Measurements from ENCODE around the gene ZFP90. TPM values are rescaled to one million over a fixed set of nuclear protein-coding genes. Genes with fewer than 3 reads are reported as not detected.

The ZFP90 gene
- total RNA-seq, 1 experiment from 2014 or later, result 21.8 TPM

GRCh38 chr16:68596266-68596665, 57.2 kb downstream of the ZFP90 start:
- H3K9me3 ChIP-seq (ENCODE audit: control insufficient read depth in 1 of 2, insufficient read depth in 1 of 2, low read depth in 1 of 2, low read length in 2 of 2), result no peaks in the 10 kb centered on the region
- no peaks in the 10 kb centered on the region for H3K36me3 ChIP-seq (ENCODE audit: control insufficient read depth in 1 of 2, insufficient read depth in 2 of 2, low read length in 2 of 2)
- RAD21 ChIA-PET (ENCODE audit: low non-redundant PET in 1 of 2, low total read pairs in 2 of 2, uncharacterized antibody in 2 of 2, unreplicated experiment in 2 of 2), result no interaction called here
- no peak for ATAC-seq
- no peaks in the 10 kb centered on the region for H4K20me1 ChIP-seq (ENCODE audit: insufficient read depth)
- H3K9me2 ChIP-seq (ENCODE audit: insufficient read depth), result no peaks in the 10 kb centered on the region
- H3K27ac ChIP-seq (ENCODE audit: low read depth, low read length), result no peak overlapping the region
- no peak for TF ChIP-seq CBX3 (IDR thresholded peaks at IDR 0.05; ENCODE audit: low read depth)
- TF ChIP-seq POLR2AphosphoS5 (IDR thresholded peaks at IDR 0.05; ENCODE audit: low read depth, low read length), result no peak
- TF ChIP-seq FOSL1 (IDR thresholded peaks at IDR 0.05; ENCODE audit: low read depth), result no peak
- TF ChIP-seq TCF7L2 (IDR thresholded peaks at IDR 0.05; ENCODE audit: borderline replicate concordance, extremely low read depth, insufficient read depth, insufficient read length), result no peak
- no peak for TF ChIP-seq YY1 (IDR thresholded peaks at IDR 0.05; ENCODE audit: extremely low read depth, insufficient replicate concordance, low read depth, low read length)
- TF ChIP-seq SIN3A (IDR thresholded peaks at IDR 0.05; ENCODE audit: low read depth), result no peak
- no peak for TF ChIP-seq CTCF (IDR thresholded peaks at IDR 0.05 in 2 of 3, conservative IDR thresholded peaks at IDR 0.05 in 1 of 3; ENCODE audit: borderline replicate concordance in 1 of 3, insufficient read depth in 1 of 3, low read depth in 2 of 3, low read length in 2 of 3)
- TF ChIP-seq ZBTB33 (IDR thresholded peaks at IDR 0.05; ENCODE audit: extremely low read depth, insufficient replicate concordance, low read length), result no peak
- no peak for TF ChIP-seq EZH2 (IDR thresholded peaks at IDR 0.05)
- no peaks in the 10 kb centered on the region; a peak in 1 of 4 replicates for H3K4me1 ChIP-seq (ENCODE audit: control insufficient read depth in 1 of 2, insufficient read depth in 2 of 2, low read length in 2 of 2)
- no peak for DNase-seq (ENCODE audit: low read depth, low spot score)
- BruUV-seq (replicated peaks), result no TSS peak
- no peak overlapping the region for H3K4me3 ChIP-seq (replicated peaks in 1 of 2; ENCODE audit: low read depth in 1 of 2, low read length in 2 of 2)
- no peak overlapping the region for H3K9ac ChIP-seq (ENCODE audit: low read length)
- POLR2A ChIA-PET, result no interaction called here
- no peaks in the 10 kb centered on the region for H3K79me2 ChIP-seq (ENCODE audit: insufficient read depth, low read length)
- no peaks in the 10 kb centered on the region for H3K27me3 ChIP-seq (ENCODE audit: insufficient read depth, low read length)
- intact Hi-C loops (cut with micrococcal nuclease), result loop anchor here (10.0 kb wide), 1 partner anchor 309 kb away; no protein-coding TSS in a partner anchor
- no peak overlapping the region for H3K4me2 ChIP-seq (ENCODE audit: low read length)
- no peak overlapping the region for H2AFZ ChIP-seq (ENCODE audit: low read depth, low read length, poor library complexity, severe bottlenecking)
- CTCF ChIA-PET, result no interaction called here
